ENCODE measurements around the gene CAD. TPM values are rescaled to one million over a fixed set of nuclear protein-coding genes. Genes with fewer than 3 reads are reported as not detected.
A peak's percentile ranks its signal among the peaks of the same experiment; 100 is the strongest.

Gene CAD
- total and polyA plus RNA-seq, 2 of the 4 experiments (the other 2 are of a cell fraction): 12.9 to 38.7 TPM

- Histone ChIP-seq H3K4ac (ENCODE audit: low read depth, low read length) (no peak overlapping the region), H3K27me3 (ENCODE audit: control insufficient read depth, insufficient read depth, low read length) (peaks cover 40% of the 10 kb centered on the region), H3K9me1 (ENCODE audit: insufficient read depth, low read length) (peaks cover 9% of the 10 kb centered on the region; the same call in 1 of the 2 replicates), H3K4me2 (ENCODE audit: low read depth, low read length) (no peak overlapping the region), H2BK20ac (ENCODE audit: low read depth, low read length) (no peak overlapping the region), H2AK5ac (ENCODE audit: low read depth, low read length) (no peak overlapping the region), H4K20me1 (ENCODE audit: insufficient read depth, low read length) (no peaks in the 10 kb centered on the region), H2AFZ (replicated peaks; ENCODE audit: low read length, poor library complexity) (no peak overlapping the region), H3K79me1 (ENCODE audit: low read depth in 1 of 2, low read length in 2 of 2) (no peaks in the 10 kb centered on the region), H4K8ac (ENCODE audit: low read depth in 2 of 2, low read length in 2 of 2) (no peak overlapping the region), H3K23ac (ENCODE audit: low read depth, low read length) (0 out of 2 replicates have a peak overlapping the region, but pooled peaks have one; percentile 4), H3K14ac (replicated peaks; ENCODE audit: low read depth, low read length) (no peak overlapping the region), H3K9ac (ENCODE audit: low read depth, low read length) (no peak overlapping the region), H2BK15ac (ENCODE audit: low read depth, low read length) (no peak overlapping the region), H2BK120ac (ENCODE audit: low read depth, low read length) (no peak overlapping the region), H3K18ac (ENCODE audit: low read depth, low read length) (no peak overlapping the region), H3K4me1 (ENCODE audit: control insufficient read depth, insufficient read depth, low read length) (peaks cover 6% of the 10 kb centered on the region), H3K56ac (ENCODE audit: extremely low read depth, insufficient read depth, low read length) (no peak overlapping the region), H3K36me3 (ENCODE audit: control insufficient read depth, insufficient read depth, low read length) (no peaks in the 10 kb centered on the region), H3K4me3 (ENCODE audit: insufficient read depth, low read depth, low read length) (no peak overlapping the region), H2AK9ac (replicated peaks; ENCODE audit: low read depth, low read length, poor library complexity) (no peak overlapping the region), H4K91ac (ENCODE audit: insufficient read depth, low read depth, low read length) (no peak overlapping the region), H4K5ac (ENCODE audit: low read depth, low read length) (no peak overlapping the region), H3K27ac (ENCODE audit: insufficient read depth, low read length) (no peak overlapping the region), H2BK5ac (ENCODE audit: low read depth, low read length, poor library complexity, severe bottlenecking) (no peak overlapping the region), H3K9me3 (ENCODE audit: control insufficient read depth, insufficient read depth, low read length) (no peaks in the 10 kb centered on the region)
- dilution Hi-C loops (cut with HindIII; ENCODE audit: low sequenced_read_pairs, unreplicated experiment) (no loop called here), in situ Hi-C loops (cut with MboI; ENCODE audit: low sequenced_read_pairs) (no loop called here), intact Hi-C loops (cut with micrococcal nuclease) (no loop called here)
- CTCF ChIA-PET: interaction anchor here (0.7 to 1.6 kb wide), 3 partner anchors 9 to 47 kb away, joined by 3 to 6 read pairs (median 4); no protein-coding TSS in a partner anchor
- ATAC-seq (ENCODE audit: low read depth): peak; percentile 54
- peak; percentile 67 for DNase-seq
- no TSS peak for BruUV-seq (replicated peaks)
- 0% methylated on average over 1 of the region's 1 CpG; no CpG with 5 or more reads in 1 of the 2 experiments for WGBS, 2 experiments (ENCODE audit: extremely low coverage in 2 of 2, insufficient read length in 1 of 2)
- no peak for TF ChIP-seq SMC3 (IDR thresholded peaks at IDR 0.05; ENCODE audit: low read depth, low read length)
- no peak for TF ChIP-seq POLR2A (IDR thresholded peaks at IDR 0.05; ENCODE audit: low read depth, low read length)
- TF ChIP-seq RAD21 (IDR thresholded peaks at IDR 0.05; ENCODE audit: low read length): no peak
- no peak for TF ChIP-seq CHD1 (IDR thresholded peaks at IDR 0.05; ENCODE audit: low read depth, low read length)
- TF ChIP-seq NFE2L2 (IDR thresholded peaks at IDR 0.05; ENCODE audit: low read depth, low read length): no peak
- TF ChIP-seq ELK1 (IDR thresholded peaks at IDR 0.05; ENCODE audit: borderline replicate concordance, low read depth, low read length): no peak
- no peak for TF ChIP-seq MXI1 (IDR thresholded peaks at IDR 0.05; ENCODE audit: borderline replicate concordance, low read depth, low read length)
- no peak for TF ChIP-seq CTCF (conservative IDR thresholded peaks at IDR 0.05; ENCODE audit: low read depth, low read length)
- 0 out of 2 replicates have a peak, but pooled peaks have one; percentile 9 for TF ChIP-seq MAFK (IDR thresholded peaks at IDR 0.05; ENCODE audit: low read depth, low read length)
- peak; percentile 63 for TF ChIP-seq FOS (IDR thresholded peaks at IDR 0.05; ENCODE audit: low read depth, low read length)
- no peak; the same call in 1 of the 2 replicates for TF ChIP-seq CEBPB (IDR thresholded peaks at IDR 0.05; ENCODE audit: low read depth, low read length)
- no peak for TF ChIP-seq BHLHE40 (IDR thresholded peaks at IDR 0.05; ENCODE audit: low read depth, low read length)
- no peak for TF ChIP-seq USF2 (IDR thresholded peaks at IDR 0.05; ENCODE audit: low read depth, low read length)
- no peak for TF ChIP-seq MAZ (IDR thresholded peaks at IDR 0.05; ENCODE audit: borderline replicate concordance, low read depth, low read length)
- no peak for TF ChIP-seq RFX5 (IDR thresholded peaks at IDR 0.05; ENCODE audit: low read depth, low read length)
- TF ChIP-seq RCOR1 (IDR thresholded peaks at IDR 0.05; ENCODE audit: insufficient replicate concordance, low read length): no peak
- POLR2A ChIA-PET (ENCODE audit: unreplicated experiment): no interaction called here
These were observed 38.5 kb downstream of the CAD start for GRCh38 chr2:27255660-27256059.

Data from IMR-90 (cell line).